Left hindlimb (tissue), 1 donor: Measurements from ENCODE around the gene ARMS2.

Experiments used
- DNase-seq: peaks from one replicate; pipeline ENCODE4 v3.0.0-alpha.2; 2018

ARMS2 gene

GRCh38 chr10:122495406-122496340 lies 41.2 kb downstream of the ARMS2 start:
- DNase-seq, result no peak

- DNase-seq, result no peak
Measured at GRCh38 chr10:122497241-122497640, 42.8 kb downstream of the ARMS2 start.

GRCh38 chr10:122498521-122498920 lies 44.1 kb downstream of the ARMS2 start:
- no peak for DNase-seq

- DNase-seq, result no peak
Measured at GRCh38 chr10:122499012-122499411, 44.6 kb downstream of the ARMS2 start.

- DNase-seq, result peak; percentile 71
Measured at GRCh38 chr10:122499491-122499941, 45.1 kb downstream of the ARMS2 start.

- DNase-seq, result no peak
Measured at GRCh38 chr10:122500194-122500593, 45.7 kb downstream of the ARMS2 start.

GRCh38 chr10:122500726-122501125 lies 46.3 kb downstream of the ARMS2 start:
- no peak for DNase-seq

GRCh38 chr10:122503012-122503411 lies 48.6 kb downstream of the ARMS2 start:
- no peak for DNase-seq

- DNase-seq, result no peak
Measured at GRCh38 chr10:122503886-122504609, 49.6 kb downstream of the ARMS2 start.

GRCh38 chr10:122504610-122504950 lies 50.1 kb downstream of the ARMS2 start:
- DNase-seq, result peak; percentile 92

GRCh38 chr10:122505011-122505410 lies 50.6 kb downstream of the ARMS2 start:
- DNase-seq, result no peak

- DNase-seq, result no peak
Measured at GRCh38 chr10:122505885-122506645, 51.6 kb downstream of the ARMS2 start.
